ENCODE results near the gene ANKRD24. TPM values are rescaled to one million over a fixed set of nuclear protein-coding genes. Genes with fewer than 3 reads are reported as not detected.
"Not testable (repeated sequence)": the region's sequence is repeated elsewhere in the genome, so short reads cannot be mapped to it uniquely, and the experiment has no call there.

Gene ANKRD24
- polyA plus RNA-seq, 1 of the 3 experiments (the other 2 are of a cell fraction): 0.87 TPM

- POLR2A ChIA-PET; H3K9ac ChIP-seq; H3K4me2 ChIP-seq; H3K9me3 ChIP-seq; H3K4me3 ChIP-seq (ENCODE audit: low read depth in 2 of 2, low read length in 1 of 2); H3K4me1 ChIP-seq (ENCODE audit: control insufficient read depth in 1 of 2, insufficient read depth in 2 of 2, low read depth in 1 of 2, low read length in 1 of 2); H3K27ac ChIP-seq (ENCODE audit: low read depth in 2 of 2, low read length in 1 of 2); H3F3A ChIP-seq (replicated peaks; ENCODE audit: insufficient read depth); H3K36me3 ChIP-seq (replicated peaks in 1 of 2; ENCODE audit: control insufficient read depth in 1 of 2, insufficient read depth in 2 of 2, low read length in 1 of 2); H3K27me3 ChIP-seq (ENCODE audit: insufficient read depth); H3K9me2 ChIP-seq; DNase-seq; H4K20me1 ChIP-seq (ENCODE audit: insufficient read depth); H2AFZ ChIP-seq (ENCODE audit: low read depth); H3K79me2 ChIP-seq (ENCODE audit: insufficient read depth): not testable (repeated sequence)
- 67% methylated on average over 5 of the region's 5 CpGs for WGBS (ENCODE audit: low lambda C conversion rate)
- CTCF ChIA-PET: interaction anchor here (0.6 to 2.5 kb wide), 12 partner anchors 11 to 576 kb away, joined by 3 to 12 read pairs (median 4); partner anchors contain the start of genes MPND and YJU2
Observed at GRCh38 chr19:4232139-4232538, 49.6 kb downstream of the ANKRD24 start.

GRCh38 chr19:4232614-4233281, 50.3 kb downstream of the ANKRD24 start:
- peak; percentile 67 for DNase-seq
- 38% methylated on average over 6 of the region's 21 CpGs for WGBS (ENCODE audit: low lambda C conversion rate)
- H3K79me2 ChIP-seq (ENCODE audit: insufficient read depth): no peaks in the 10 kb centered on the region
- peak overlapping the region in 1 of 2 experiments; percentile 13; a peak in 1 of 4 replicates for H3K4me3 ChIP-seq (ENCODE audit: low read depth in 2 of 2, low read length in 1 of 2)
- no peaks in the 10 kb centered on the region for H3K36me3 ChIP-seq (replicated peaks in 1 of 2; ENCODE audit: control insufficient read depth in 1 of 2, insufficient read depth in 2 of 2, low read length in 1 of 2)
- H3K4me2 ChIP-seq: peak overlapping the region; percentile 28; the same call in 1 of the 2 replicates
- no peaks in the 10 kb centered on the region for H3K9me3 ChIP-seq
- no peak overlapping the region for H3K27ac ChIP-seq (ENCODE audit: low read depth in 2 of 2, low read length in 1 of 2)
- TF ChIP-seq ELF1 (IDR thresholded peaks at IDR 0.05) (no peak), CHD2 (IDR thresholded peaks at IDR 0.05; ENCODE audit: low read length, partially characterized antibody) (no peak), FOXM1 (IDR thresholded peaks at IDR 0.05; ENCODE audit: low read depth) (no peak), EP300 (IDR thresholded peaks at IDR 0.05; ENCODE audit: borderline replicate concordance in 1 of 2, low read depth in 1 of 2, low read length in 1 of 2) (no peak), MXI1 (IDR thresholded peaks at IDR 0.05; ENCODE audit: low read depth, low read length) (no peak), FOSL2 (IDR thresholded peaks at IDR 0.05; ENCODE audit: borderline replicate concordance, low read depth) (no peak), CTCF (IDR thresholded peaks at IDR 0.05) (no peak), TAF1 (IDR thresholded peaks at IDR 0.05; ENCODE audit: borderline replicate concordance, low read depth, low read length) (no peak), USF2 (IDR thresholded peaks at IDR 0.05; ENCODE audit: borderline replicate concordance, low read depth, low read length) (no peak), POLR2AphosphoS5 (IDR thresholded peaks at IDR 0.05; ENCODE audit: low read depth, low read length) (no peak), TEAD4 (IDR thresholded peaks at IDR 0.05; ENCODE audit: borderline replicate concordance, insufficient read depth) (no peak), GATA2 (CRISPR knock-in tag; IDR thresholded peaks at IDR 0.05) (no peak), NRF1 (IDR thresholded peaks at IDR 0.05; ENCODE audit: low read depth, low read length) (no peak)
- TF ChIP-seq, protein P1, sequence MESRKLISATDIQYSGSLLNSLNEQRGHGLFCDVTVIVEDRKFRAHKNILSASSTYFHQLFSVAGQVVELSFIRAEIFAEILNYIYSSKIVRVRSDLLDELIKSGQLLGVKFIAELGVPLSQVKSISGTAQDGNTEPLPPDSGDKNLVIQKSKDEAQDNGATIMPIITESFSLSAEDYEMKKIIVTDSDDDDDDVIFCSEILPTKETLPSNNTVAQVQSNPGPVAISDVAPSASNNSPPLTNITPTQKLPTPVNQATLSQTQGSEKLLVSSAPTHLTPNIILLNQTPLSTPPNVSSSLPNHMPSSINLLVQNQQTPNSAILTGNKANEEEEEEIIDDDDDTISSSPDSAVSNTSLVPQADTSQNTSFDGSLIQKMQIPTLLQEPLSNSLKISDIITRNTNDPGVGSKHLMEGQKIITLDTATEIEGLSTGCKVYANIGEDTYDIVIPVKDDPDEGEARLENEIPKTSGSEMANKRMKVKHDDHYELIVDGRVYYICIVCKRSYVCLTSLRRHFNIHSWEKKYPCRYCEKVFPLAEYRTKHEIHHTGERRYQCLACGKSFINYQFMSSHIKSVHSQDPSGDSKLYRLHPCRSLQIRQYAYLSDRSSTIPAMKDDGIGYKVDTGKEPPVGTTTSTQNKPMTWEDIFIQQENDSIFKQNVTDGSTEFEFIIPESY (IDR thresholded peaks at IDR 0.05; ENCODE audit: borderline replicate concordance, low read depth): no peak
- ChIA-PET POLR2A (interaction anchor here (1.4 kb wide), 1 partner anchor 14 kb away, joined by 4 read pairs; the partner anchor contains the start of gene YJU2), CTCF (interaction anchor here (0.5 to 2.5 kb wide), 21 partner anchors 9 to 576 kb away, joined by 3 to 12 read pairs (median 4); partner anchors contain the start of genes MPND and YJU2)
- H4K20me1 ChIP-seq (ENCODE audit: insufficient read depth): no peaks in the 10 kb centered on the region
- no peaks in the 10 kb centered on the region for H3F3A ChIP-seq (replicated peaks; ENCODE audit: insufficient read depth)
- H3K27me3 ChIP-seq (ENCODE audit: insufficient read depth): no peaks in the 10 kb centered on the region; the same call in 1 of the 2 replicates
- H2AFZ ChIP-seq (ENCODE audit: low read depth): no peak overlapping the region
- H3K9ac ChIP-seq: no peak overlapping the region
- H3K4me1 ChIP-seq (ENCODE audit: control insufficient read depth in 1 of 2, insufficient read depth in 2 of 2, low read depth in 1 of 2, low read length in 1 of 2): peaks cover 0 to 3% of the 10 kb centered on the region in 2 experiments; a peak in 2 of 4 replicates
- H3K9me2 ChIP-seq: no peaks in the 10 kb centered on the region

All from SK-N-SH (cell line).